Measurements from ENCODE around the gene KLHL13.
"Not testable (repeated sequence)": the region's sequence is repeated elsewhere in the genome, so short reads cannot be mapped to it uniquely, and the experiment has no call there.

Gene KLHL13

DNA sequence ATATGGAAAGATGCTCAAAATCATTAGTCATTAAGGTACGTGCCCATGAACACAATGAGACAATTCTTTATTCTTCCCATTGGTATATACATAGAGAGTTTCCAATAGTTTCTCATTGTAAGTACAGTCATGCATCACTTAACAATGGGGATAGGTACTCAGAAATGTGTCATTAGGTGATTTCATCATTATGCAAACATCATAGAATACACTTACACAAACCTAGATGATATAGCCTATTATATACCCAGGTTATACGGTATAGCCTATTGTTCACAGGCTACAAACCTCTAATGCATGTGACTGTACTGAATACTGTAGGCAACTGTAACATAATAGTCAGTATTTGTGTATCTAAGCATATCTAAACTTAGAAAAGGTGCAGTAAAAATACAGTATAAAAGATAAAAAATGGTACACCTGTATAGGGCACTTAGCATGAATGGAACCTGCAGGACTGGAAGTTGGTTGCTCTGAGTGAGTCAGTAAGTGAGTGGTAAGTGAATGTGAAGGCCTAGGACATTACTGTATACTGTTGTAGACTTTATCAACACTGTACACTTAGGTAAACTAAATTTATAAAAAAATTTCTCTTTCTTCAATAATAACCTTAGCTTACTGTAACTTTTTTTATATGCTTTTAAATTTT is 49.6 kb downstream of the KLHL13 start:
- no peak for DNase-seq

- DNase-seq = no peak
These were observed 53.6 kb downstream of the KLHL13 start for GRCh38 chrX:118062817-118063615.

- DNase-seq = no peak
These were observed 54.4 kb downstream of the KLHL13 start for GRCh38 chrX:118062048-118062789.

GRCh38 chrX:118058924-118059323 is 57.7 kb downstream of the KLHL13 start:
- DNase-seq = no peak

DNA sequence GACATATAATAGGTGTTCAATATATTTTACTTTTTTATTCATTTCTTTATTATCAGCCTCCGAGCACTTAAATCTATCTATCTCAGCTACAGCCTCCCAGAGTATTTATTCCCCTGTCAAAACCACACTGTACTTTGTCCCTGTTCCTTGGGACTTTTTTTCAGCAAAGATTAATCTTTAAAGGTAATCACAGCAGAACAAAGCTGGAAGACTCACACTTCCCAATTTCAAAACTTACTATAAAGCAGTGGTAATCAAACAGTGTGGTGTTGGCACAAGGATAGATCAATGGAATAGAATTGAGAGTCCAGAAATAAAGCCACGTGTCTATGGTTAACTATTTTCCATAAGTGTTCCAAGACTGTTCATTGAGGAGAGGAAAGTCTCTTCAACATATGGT is 59.7 kb downstream of the KLHL13 start:
- DNase-seq = no peak

DNA sequence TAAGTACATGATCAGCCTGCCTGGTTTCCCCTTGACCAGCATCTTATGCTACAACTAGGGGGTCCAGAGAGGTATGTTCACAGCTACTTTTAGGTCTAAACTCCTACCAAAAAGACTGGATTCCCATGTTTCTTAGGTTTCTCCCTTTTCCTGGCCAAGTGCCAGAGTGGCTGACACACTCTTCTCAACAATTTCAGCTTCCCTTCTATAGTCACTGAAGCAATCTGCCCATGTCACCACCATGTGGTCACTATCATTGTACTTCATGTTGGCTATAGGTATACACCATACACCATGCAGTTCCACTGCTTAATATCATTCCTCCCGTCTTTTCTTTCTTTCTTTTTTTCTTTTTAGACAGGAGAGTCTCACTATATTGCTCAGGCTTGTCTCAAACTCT is 66.9 kb downstream of the KLHL13 start:
- DNase-seq = no peak

DNA sequence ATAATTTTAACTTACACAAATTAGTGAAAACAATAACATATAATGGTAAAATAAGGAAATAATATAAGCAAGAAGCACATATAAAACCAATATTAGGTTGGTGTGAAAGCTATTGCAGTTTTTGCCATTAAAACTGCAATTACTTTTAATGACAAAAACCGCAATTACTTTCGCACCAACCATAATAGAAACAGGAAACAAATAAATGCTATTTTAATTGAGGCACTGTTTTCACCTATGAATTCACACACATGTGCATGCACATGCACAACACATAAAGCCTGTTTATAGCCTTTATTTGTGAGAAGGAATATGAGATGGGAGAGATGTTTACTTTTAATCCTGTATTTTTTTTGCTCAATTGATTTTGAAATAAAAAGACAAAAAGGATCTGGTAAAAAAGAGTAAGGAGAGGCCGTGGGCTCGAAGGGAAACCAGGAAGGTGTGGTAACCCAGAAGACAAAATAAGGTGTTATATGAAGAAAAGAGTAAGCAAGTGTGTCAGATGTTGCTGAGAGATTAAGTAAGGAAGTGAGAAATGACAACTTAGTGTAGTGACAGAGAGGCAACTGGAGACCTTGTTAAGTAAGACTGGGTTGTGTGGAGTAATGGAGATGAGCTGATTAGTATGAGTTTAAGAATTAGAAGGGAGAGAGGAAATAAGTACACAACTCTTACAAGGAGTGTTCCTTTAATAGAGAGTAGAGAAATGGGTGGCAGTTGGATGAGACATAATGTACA is 69.0 kb downstream of the KLHL13 start:
- DNase-seq = no peak

DNA sequence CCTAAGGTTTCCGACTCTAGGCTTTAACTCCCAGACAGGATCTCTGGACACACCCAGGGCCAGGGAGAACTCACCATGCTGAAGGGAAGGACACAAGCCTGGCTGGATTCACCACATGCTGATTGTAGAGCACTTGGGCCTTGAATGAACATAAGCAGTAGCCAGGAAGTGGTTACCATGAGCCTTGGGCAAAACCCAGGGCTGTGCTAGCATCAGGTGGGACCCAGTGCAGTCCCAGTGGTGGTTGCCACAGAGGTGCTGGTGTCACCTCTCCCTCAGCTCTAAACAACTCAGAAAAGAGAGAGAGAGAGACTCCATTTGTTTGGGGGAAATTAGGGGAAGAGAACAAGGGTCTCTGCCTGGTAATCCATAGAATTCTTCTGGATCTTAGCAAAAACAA is 77.0 kb downstream of the KLHL13 start:
- DNase-seq = no peak

DNA sequence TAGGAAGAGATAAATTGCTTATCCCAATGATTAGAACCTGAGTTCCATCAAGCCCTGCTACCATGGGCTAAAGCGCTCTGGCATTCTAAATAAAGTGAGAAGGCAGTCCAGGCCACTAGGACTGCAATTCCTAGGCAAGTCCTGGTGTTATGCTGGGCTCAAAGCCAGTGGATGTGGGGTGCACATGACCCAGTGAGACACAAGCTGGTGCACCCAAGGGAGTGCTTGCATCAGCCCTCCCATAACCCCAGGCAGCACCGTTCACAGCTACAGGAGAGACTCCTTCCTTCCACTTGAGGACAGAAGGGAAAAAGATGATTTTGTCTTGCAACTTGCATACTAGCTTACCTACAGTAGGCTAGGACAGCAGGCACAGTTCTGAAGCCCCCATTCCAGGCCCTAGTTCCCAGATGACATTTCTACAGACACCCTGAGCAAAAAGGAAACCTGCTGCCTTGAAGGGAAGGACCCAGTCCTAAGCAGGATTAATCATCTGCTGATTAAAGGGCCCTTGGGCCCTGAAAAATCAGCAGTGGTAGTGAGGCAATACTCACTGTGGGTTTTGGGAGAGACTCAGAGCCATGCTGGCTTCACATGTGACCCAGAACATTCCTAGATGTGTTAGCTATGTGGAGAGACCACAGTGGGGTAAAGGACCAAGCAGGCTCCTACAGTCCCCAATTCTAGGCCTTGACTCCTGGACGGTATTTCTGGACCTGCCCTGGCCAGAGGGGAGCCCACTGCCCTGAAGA is 77.8 kb downstream of the KLHL13 start:
- DNase-seq = no peak

DNA sequence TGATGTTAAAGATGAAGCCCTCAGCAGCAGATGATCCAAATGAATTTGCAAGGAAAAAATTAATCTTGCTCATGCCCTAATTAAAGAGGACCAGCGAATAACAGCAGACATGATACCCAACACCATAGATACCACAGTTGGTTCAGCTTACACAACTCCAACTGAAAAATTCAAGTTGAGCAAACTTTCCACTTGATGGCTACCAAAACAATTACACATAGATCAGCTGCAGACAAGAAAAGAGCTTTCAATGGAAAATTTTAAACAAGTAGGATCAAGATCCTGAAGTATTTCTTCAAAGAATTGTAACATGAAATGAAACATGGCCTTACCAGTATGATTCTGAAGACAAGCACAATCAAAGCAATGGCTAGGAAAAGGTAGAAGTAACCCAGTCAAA is 90.0 kb downstream of the KLHL13 start:
- DNase-seq = no peak

DNA sequence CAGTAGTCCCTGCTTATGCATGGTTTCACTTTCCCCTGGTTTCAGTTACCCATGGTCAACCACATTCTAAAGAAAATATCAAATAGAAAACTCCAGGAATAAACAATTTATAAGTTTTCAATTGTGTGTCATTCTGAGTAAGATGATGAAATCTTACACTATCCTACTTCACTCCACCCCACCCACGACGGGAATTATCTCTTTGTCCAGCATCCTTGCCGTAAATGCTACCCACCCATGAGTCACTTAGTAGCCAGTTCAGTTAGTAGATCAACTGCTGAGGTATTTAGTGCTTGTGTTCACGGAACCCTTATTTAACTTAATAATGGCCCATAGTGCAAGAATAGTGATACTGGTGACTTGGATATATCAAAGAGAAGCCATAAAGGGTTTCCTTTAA is 91.4 kb downstream of the KLHL13 start:
- DNase-seq = no peak

DNA sequence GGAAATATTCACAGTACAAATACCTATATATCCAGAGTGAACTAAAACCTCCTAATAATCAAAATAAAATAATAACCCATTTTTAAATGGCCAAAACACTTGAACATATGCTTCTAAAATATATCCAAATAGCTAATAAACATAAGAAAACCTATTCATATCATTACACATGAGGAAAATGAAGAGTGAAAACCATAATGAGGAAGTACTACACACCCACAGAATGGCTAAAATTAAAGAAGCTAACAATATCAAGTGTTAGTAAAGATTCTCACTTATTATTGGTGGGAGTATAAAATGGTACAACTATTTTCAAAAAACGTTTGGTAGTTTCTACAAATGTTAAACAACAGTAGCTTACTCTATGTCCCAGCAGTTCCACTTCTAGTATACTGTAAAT is 92.1 kb downstream of the KLHL13 start:
- DNase-seq = no peak

DNA sequence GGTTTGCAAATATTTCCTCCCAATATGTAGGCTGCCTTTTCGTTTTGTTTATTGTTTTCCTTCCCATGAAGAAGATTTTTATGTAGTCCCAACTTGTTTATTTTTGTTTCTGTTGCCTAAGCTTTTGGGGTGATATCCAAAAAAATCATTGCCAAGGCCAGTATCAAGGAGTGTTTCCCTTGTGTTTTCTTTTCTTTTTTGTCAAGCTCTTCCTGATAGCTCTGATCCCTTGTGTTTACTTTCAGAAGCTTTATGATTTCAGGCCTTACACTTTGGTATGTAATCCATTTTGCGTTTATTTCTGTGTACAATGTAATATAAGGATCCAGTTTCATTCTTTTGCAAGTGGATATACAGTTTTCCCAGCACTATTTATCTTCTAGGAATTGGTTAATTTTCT is 93.9 kb downstream of the KLHL13 start:
- DNase-seq = no peak

GRCh38 chrX:118016422-118016821 is 100.2 kb downstream of the KLHL13 start:
- no peak for DNase-seq

DNA sequence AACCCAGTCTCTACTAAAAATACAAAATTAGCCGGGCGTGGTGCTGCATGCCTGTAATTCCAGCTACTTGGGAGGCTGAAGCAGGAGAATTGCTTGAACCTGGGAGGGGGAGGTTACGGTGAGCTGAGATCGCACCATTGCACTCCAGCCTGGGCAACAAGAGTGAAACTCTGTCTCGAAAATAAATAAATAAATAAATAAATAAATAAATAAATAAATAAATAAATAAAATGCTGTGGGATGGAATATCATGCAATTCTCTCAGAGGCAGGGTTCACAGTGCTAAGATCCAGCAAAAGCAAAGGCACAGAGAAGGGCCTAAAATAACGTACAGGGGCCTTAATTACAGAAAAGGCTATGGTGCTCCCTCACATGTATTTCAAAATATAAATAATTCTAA is 114.2 kb downstream of the KLHL13 start:
- DNase-seq = not testable (repeated sequence)

DNA sequence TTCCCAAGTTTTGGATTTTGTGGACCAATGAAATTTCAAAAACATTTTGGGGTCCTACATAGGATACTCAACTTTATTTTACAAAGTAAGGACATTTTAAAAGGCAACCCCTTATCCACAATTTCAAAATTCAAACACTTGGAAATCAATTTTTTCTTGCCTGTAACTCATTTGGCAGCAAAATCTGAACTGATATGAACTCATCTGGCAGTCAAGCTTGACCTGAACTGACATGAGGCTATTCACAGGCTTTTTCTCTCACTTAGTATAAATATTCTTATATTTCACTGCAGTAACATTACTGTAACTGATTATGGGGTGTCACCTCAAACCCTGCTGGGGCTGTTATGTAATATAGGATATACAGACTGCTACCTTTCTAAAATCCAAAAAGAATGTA is 116.1 kb downstream of the KLHL13 start:
- no peak for DNase-seq

GRCh38 chrX:117998171-117998570 is 118.4 kb downstream of the KLHL13 start:
- DNase-seq = no peak

- DNase-seq = no peak
These were observed 119.6 kb downstream of the KLHL13 start for GRCh38 chrX:117996918-117997480.

DNA sequence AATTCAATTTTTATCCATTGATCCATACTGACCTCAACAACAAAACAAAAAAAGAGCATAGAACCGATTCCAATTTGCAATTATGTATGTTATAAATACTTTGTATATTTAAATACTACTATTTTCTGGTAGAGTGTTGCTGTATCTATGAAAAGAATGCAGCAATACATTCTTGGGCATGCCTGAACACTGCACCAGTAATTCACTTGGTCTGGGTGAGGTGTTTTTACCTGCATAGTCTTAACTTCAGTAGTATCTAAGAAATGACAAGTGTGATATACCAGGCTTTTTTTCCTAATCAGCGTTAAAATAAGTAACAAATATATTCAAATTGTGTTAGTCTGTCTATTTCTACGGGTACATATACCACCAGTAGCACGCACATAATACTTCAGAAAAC is 120.2 kb downstream of the KLHL13 start:
- DNase-seq = no peak

- DNase-seq = no peak
These were observed 121.2 kb downstream of the KLHL13 start for GRCh38 chrX:117995378-117995777.

GRCh38 chrX:117992192-117992723 is 124.4 kb downstream of the KLHL13 start:
- no peak for DNase-seq

GRCh38 chrX:117990438-117990837 is 126.2 kb downstream of the KLHL13 start:
- DNase-seq = no peak
